ENCODE results near the gene NR1H4. TPM values are rescaled to one million over a fixed set of nuclear protein-coding genes. Genes with fewer than 3 reads are reported as not detected.

Gene NR1H4
- total and polyA plus RNA-seq, 2 of the 8 experiments (the other 6 are each of a cell fraction or from before 2014, with no cell fraction given), result not detected

DNA sequence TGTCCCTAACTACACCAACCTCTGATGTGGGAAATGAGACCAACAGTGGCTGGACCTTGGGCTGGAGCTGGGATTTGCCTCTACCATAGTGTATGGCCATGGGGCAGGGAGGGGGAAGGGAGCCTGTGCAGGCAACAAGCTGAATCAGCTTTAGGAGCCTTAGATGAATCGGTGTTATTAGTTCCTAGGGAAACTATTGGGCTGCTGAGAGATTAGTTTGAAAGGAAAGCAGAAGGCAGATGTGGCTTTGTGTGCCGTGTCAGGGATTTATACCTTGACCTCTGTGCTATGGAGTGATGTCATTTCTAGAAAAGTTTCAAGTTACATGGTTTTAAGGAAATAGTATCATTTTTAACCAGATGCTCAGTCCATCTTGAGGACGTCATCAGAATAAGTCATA is 80.3 kb downstream of the NR1H4 start:
- Histone ChIP-seq H2AFZ (ENCODE audit: low read length) (peak overlapping the region; percentile 25), H3K4me1 (replicated peaks in 1 of 4; ENCODE audit: control insufficient read depth in 3 of 4, insufficient read depth in 4 of 4, low read length in 3 of 4) (no peaks in the 10 kb centered on the region), H3K4ac (replicated peaks; ENCODE audit: insufficient read length, low read depth, low read length) (no peak overlapping the region), H2BK15ac (ENCODE audit: low read length) (no peak overlapping the region), H2AK5ac (ENCODE audit: low read depth, low read length) (no peak overlapping the region), H4K8ac (ENCODE audit: extremely low read depth, insufficient read depth, low read length) (no peak overlapping the region), H3K36me3 (ENCODE audit: control insufficient read depth in 2 of 4, insufficient read depth in 4 of 4, low read length in 3 of 4) (no peaks in the 10 kb centered on the region), H4K5ac (ENCODE audit: insufficient read length, low read depth, low read length) (no peak overlapping the region), H2BK120ac (replicated peaks; ENCODE audit: low read depth, low read length) (no peak overlapping the region), H4K91ac (replicated peaks; ENCODE audit: insufficient read length, low read length) (no peak overlapping the region), H3K23me2 (ENCODE audit: low read depth, low read length) (no peaks in the 10 kb centered on the region), H2BK5ac (ENCODE audit: low read depth, low read length) (no peak overlapping the region), H3K27ac (ENCODE audit: low read depth, low read length) (no peak overlapping the region), H3K27me3 (replicated peaks in 1 of 4; ENCODE audit: control insufficient read depth in 3 of 4, extremely low read depth in 1 of 4, insufficient read depth in 3 of 4, low read length in 3 of 4) (peaks cover 0 to 1% (median 0%) of the 10 kb centered on the region in 4 experiments; a peak in 1 of 7 replicates), H4K20me1 (replicated peaks in 1 of 2; ENCODE audit: control insufficient read depth in 1 of 2, insufficient read depth in 2 of 2, low read length in 2 of 2) (no peaks in the 10 kb centered on the region), H3K56ac (replicated peaks; ENCODE audit: insufficient read length, low read depth, low read length) (no peak overlapping the region), H2BK20ac (ENCODE audit: low read length) (no peak overlapping the region), H3K4me2 (ENCODE audit: insufficient read depth in 1 of 2, low read depth in 2 of 2, low read length in 2 of 2) (no peak overlapping the region), H3K4me3 (ENCODE audit: extremely low read depth in 1 of 4, insufficient read depth in 2 of 4, low read depth in 3 of 4, low read length in 4 of 4) (no peak overlapping the region), H3K18ac (ENCODE audit: extremely low read depth, low read length) (no peak overlapping the region), H3K9ac (replicated peaks in 1 of 4; ENCODE audit: extremely low read depth in 1 of 4, low read depth in 3 of 4, low read length in 3 of 4) (no peak overlapping the region), H3K9me3 (ENCODE audit: insufficient read depth in 2 of 2, low read depth in 1 of 2, low read length in 1 of 2) (no peaks in the 10 kb centered on the region), H3K79me2 (ENCODE audit: control insufficient read depth in 1 of 2, insufficient read depth in 2 of 2, low read length in 2 of 2) (no peaks in the 10 kb centered on the region), H3K23ac (ENCODE audit: insufficient read length) (no peak overlapping the region), H3K14ac (ENCODE audit: insufficient read length) (no peak overlapping the region), H3K79me1 (ENCODE audit: low read depth, low read length) (no peaks in the 10 kb centered on the region), H2BK12ac (ENCODE audit: low read depth, low read length) (0 out of 2 replicates have a peak overlapping the region, but pooled peaks have one; percentile 18)
- no peak for DNase-seq (ENCODE audit: low read depth in 1 of 2, low spot score in 2 of 2)
- no peak for FAIRE-seq
- WGBS, 2 experiments (ENCODE audit: extremely low coverage in 1 of 2, insufficient coverage in 1 of 2, insufficient read length in 1 of 2, insufficient replicate concordance in 2 of 2, low coverage in 1 of 2, low lambda C conversion rate in 2 of 2, missing lambda C conversion rate in 1 of 2), result 87% methylated on average over 3 of the region's 3 CpGs; no CpG with 5 or more reads in 1 of the 2 experiments
- CTCF ChIA-PET (ENCODE audit: partially characterized antibody), result interaction anchor here (0.6 to 4.6 kb wide), 35 partner anchors 10 to 319 kb away, joined by 3 to 94 read pairs (median 4); partner anchors contain the start of genes GAS2L3 and SLC17A8
- POLR2A ChIA-PET (ENCODE audit: partially characterized antibody), result interaction anchor here (1.4 kb wide), 1 partner anchor 308 kb away, joined by 3 read pairs; no protein-coding TSS in a partner anchor
- TF ChIP-seq SRF (IDR thresholded peaks at IDR 0.05; ENCODE audit: low read depth, low read length) (no peak), BACH1 (IDR thresholded peaks at IDR 0.05; ENCODE audit: low read length) (peak; percentile 78), RBBP5 (IDR thresholded peaks at IDR 0.05; ENCODE audit: borderline replicate concordance, low read depth, low read length) (no peak), SIN3A (conservative IDR thresholded peaks at IDR 0.05 in 1 of 2, IDR thresholded peaks at IDR 0.05 in 1 of 2; ENCODE audit: low read depth in 1 of 2, low read length in 2 of 2) (no peak), MAFK (IDR thresholded peaks at IDR 0.05; ENCODE audit: low read depth, low read length) (peak; percentile 16; the same call in 1 of the 2 replicates), EGR1 (IDR thresholded peaks at IDR 0.05; ENCODE audit: borderline replicate concordance, low read depth, low read length) (no peak)
- TF ChIP-seq, protein P1, sequence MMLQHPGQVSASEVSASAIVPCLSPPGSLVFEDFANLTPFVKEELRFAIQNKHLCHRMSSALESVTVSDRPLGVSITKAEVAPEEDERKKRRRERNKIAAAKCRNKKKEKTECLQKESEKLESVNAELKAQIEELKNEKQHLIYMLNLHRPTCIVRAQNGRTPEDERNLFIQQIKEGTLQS (IDR thresholded peaks at IDR 0.05; ENCODE audit: insufficient read depth, low read depth, low read length), result no peak

Measured in H1 (cell line).